HG03520 (cell line): ENCODE results near the gene ENO3.

Experiments used
- ATAC-seq: cut with Tn5 transposase; IDR thresholded peaks from one replicate; pipeline ENCODE4 v1.9.1; 2021; ENCODE audit warnings: mild to moderate bottlenecking, moderate library complexity; ENCODE audit not compliant: unreplicated experiment

The ENO3 gene

DNA sequence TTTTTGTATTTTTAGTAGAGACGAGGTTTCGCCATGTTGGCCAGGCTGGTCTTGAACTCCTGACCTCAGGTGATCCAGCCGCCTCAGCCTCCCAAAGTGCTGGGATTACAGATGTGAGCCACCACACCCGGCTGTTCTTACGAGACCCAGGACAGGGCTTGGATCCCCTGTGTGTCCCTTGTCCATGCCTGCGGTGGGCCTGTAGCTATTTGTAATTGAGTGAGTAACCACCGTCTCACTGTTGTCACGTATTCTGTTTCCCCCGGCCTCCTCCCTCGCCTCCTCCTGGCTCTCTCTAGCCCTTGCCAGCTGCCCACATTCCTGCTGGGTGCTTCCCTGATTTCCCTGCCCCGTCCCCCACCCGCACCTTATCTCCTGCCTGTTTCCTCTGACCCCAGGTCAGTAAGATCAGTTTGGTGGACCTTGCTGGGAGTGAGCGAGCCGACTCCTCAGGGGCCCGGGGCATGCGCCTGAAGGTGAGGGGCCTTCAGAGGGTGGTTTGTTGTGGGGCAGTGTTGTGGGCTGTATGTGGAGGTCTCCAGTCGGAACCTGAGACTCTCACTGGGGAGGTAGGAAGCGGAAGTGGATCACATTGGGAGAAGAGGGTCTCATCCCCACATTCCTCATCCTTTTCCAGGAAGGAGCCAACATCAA, 52.4 kb downstream of the ENO3 start:
- no peak for ATAC-seq
